Kidney (tissue), 14 donors: ENCODE results near the gene MEX3A. TPM values are rescaled to one million over a fixed set of nuclear protein-coding genes. Genes with fewer than 3 reads are reported as not detected.

Experiments
- DNase-seq, 5 donors: peaks; one replicate each; pipeline ENCODE4 v3.0.0-alpha.2; 2013 to 2020
- FAIRE-seq: peaks from 2 replicates; lab custom pipeline; 2012; peaks lifted over from hg19 to GRCh38; lab: Jason Lieb, UNC
- H3K27ac ChIP-seq, 2 donors: one replicate each; pipeline ENCODE4 v1.7.0; 2013; ENCODE audit warnings: low read depth in 2 of 2, low read length in 2 of 2, inconsistent platforms in 1 of 2
- H3K27me3 ChIP-seq: one replicate; pipeline ENCODE4 v1.7.1; 2013; ENCODE audit warnings: low read length, inconsistent platforms; ENCODE audit not compliant: control insufficient read depth, insufficient read depth
- H3K36me3 ChIP-seq, 3 donors: one replicate each; pipeline versions ENCODE4 v1.7.0 to v1.7.1; 2013; ENCODE audit warnings: low read length in 3 of 3, control low read depth in 1 of 3, inconsistent platforms in 1 of 3; ENCODE audit not compliant: insufficient read depth in 3 of 3, control insufficient read depth in 2 of 3
- H3K4me1 ChIP-seq, 3 donors: one replicate each; pipeline versions ENCODE4 v1.7.0 to v1.7.1; 2013; ENCODE audit warnings: low read length in 3 of 3, inconsistent platforms in 1 of 3, low read depth in 1 of 3; ENCODE audit not compliant: control insufficient read depth in 2 of 3, insufficient read depth in 2 of 3
- H3K4me3 ChIP-seq, 3 donors: one replicate each; pipeline versions ENCODE4 v1.7.0 to v1.8.1; 2013; ENCODE audit warnings: low read length in 3 of 3, control low read depth in 1 of 3, inconsistent platforms in 1 of 3
- H3K9ac ChIP-seq, 3 donors: one replicate each; pipeline versions ENCODE4 v1.7.0 to v1.7.1; 2013; ENCODE audit warnings: low read length in 3 of 3, control low read depth in 1 of 3, inconsistent platforms in 1 of 3
- H3K9me3 ChIP-seq, 3 donors: one replicate each; pipeline versions ENCODE4 v1.7.0 to v1.7.1; 2013; ENCODE audit warnings: low read length in 3 of 3, control low read depth in 1 of 3, inconsistent platforms in 1 of 3; ENCODE audit not compliant: control insufficient read depth in 2 of 3, insufficient read depth in 1 of 3
- CTCF ChIP-seq: IDR thresholded peaks from 3 replicates; pipeline ENCODE4 v1.5.1; 2012; ENCODE audit warnings: mild to moderate bottlenecking, moderate library complexity, borderline replicate concordance; ENCODE audit not compliant: insufficient read depth; ENCODE audit errors: extremely low read depth
- intact Hi-C: fragments of 100-400 bp; cut with DNase I; formaldehyde crosslinking; loops from one replicate; pipeline ENCODE4 v1.11.1; 2022
- polyA plus RNA-seq: library from polyadenylated mRNA; stranded (reverse); fragments of 350-450 nt; fragmentation: Illumina TruSeq; extraction: RNeasy Lipid Tissue Mini Kit (QIAGEN cat#74804); gene quantifications from one replicate; pipeline ENCODE4 v1.2.3, GENCODE V29; 2014; ENCODE audit warnings: low read depth, low replicate concordance; ENCODE audit not compliant: insufficient read depth
- total RNA-seq: library from RNA; stranded (reverse); fragmentation: NEBNext Ultra II Directional; extraction: Animal tissue kit (Norgen Biotek cat#: 25700); gene quantifications from one replicate; pipeline ENCODE4 v1.2.1, GENCODE V29; 2021
- donor health status: control.
- donor health status: control.
- donor health status: control.
- donor health status: control.
- donor health status: control.
- donor health status: DM: yes; HTN: yes; CAD: no.
- donor health status: Normal renal cell carcinoma (clear cell type).

MEX3A gene
- total and polyA plus RNA-seq, 2 donors from 2014 or later = 1.0 to 1.7 TPM

DNA sequence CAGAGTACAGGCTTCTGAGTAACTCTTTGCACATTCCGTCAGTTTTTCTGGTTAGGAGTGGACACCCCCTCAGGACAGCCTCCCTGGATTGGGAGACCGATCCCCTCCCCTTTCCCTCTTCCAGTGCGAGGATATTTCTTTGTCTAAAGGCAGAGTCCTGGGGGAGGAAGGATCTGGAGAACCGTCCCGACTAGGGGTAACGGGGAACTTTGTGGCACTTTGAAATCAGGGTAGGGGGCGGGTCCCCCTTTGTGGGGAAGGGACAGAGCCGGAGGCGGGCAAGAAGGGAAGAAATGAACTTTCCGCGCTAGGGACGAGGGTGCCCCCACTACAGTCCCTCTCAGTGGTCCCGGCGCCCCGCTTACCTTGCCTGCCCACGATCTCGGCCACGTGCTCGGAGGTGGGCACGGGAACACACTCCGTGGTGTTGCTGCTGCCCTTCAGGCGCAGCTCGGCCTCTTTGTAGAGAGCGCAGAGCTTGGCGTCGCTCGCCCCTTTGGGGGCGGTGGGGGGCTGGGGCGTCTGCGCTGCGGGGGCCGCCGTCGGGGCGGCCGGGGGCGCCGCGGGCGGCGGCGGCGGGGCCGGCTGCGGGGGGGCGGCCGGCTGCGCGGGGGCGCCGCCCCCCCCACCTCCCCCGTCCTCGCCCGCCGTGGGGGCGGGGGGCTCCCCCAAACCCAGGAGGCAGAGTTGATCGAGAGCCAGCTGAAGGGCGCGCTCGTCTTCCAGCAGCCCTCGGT, 917 bp downstream of the MEX3A start:
- Histone ChIP-seq H3K4me1 (peaks cover 0 to 11% (median 3%) of the 10 kb centered on the region in 3 donors), H3K9ac (peak overlapping the region in 2 of 3 donors; percentile 22 to 66), H3K27me3 (no peaks in the 10 kb centered on the region), H3K27ac (no peak overlapping the region), H3K4me3 (peak overlapping the region in 2 of 3 donors; percentile 78 to 81), H3K9me3 (no peaks in the 10 kb centered on the region), H3K36me3 (no peaks in the 10 kb centered on the region)
- intact Hi-C loops = no loop called here
- no peak for TF ChIP-seq CTCF
- FAIRE-seq = no peak
- peak in 3 of 5 donors; percentile 61 to 75 (median 75) for DNase-seq

GRCh38 chr1:156080863-156081179, 1.4 kb downstream of the MEX3A start:
- no peaks in the 10 kb centered on the region for H3K36me3 ChIP-seq
- DNase-seq = peak in 1 of 5 donors; percentile 80
- H3K27me3 ChIP-seq = no peaks in the 10 kb centered on the region
- H3K27ac ChIP-seq = no peak overlapping the region
- H3K4me3 ChIP-seq = peak overlapping the region in 2 of 3 donors; percentile 8 to 78
- H3K4me1 ChIP-seq = peaks cover 0 to 11% (median 0%) of the 10 kb centered on the region in 3 donors
- FAIRE-seq = no peak
- no peak for TF ChIP-seq CTCF
- intact Hi-C loops = no loop called here
- no peaks in the 10 kb centered on the region for H3K9me3 ChIP-seq
- H3K9ac ChIP-seq = peak overlapping the region in 1 of 3 donors; percentile 46

DNA sequence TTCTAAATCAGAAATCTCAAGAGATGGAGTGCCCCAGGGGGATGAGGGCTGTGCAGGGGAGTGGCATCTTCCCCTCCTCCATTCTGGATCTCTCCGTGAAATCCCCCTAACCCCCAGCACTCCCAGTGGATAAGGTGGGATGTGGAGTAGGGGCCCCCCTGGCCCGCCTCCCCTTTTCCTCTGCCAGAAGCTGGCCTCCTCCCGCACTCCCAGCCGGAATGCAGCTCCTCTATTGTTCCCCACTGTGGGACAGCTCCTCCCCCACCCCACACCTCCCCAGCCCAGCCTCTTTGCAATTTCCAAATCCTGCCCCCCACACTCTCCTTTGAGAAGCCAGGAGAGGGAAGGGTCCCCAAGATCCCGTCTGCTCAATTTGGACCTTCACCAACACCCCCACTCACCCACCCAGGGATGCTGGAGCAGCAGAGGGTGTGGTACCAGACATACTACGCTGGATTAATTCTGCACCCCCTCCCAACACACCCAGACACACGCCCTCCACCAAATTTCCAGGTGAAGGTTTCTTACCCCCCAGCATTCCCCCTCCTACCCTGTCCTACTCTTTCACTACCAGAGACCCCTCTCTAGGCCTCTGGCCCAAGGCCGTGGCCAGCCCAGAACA, 1.9 kb downstream of the MEX3A start:
- intact Hi-C loops = no loop called here
- peak in 2 of 5 donors; percentile 61 to 76 for DNase-seq

More for the DNA sequence above, 1.9 kb downstream of the MEX3A start:
- no peak for FAIRE-seq
- H3K4me3 ChIP-seq = peak overlapping the region in 1 of 3 donors; percentile 78
- no peaks in the 10 kb centered on the region for H3K27me3 ChIP-seq
- TF ChIP-seq CTCF = no peak
- H3K4me1 ChIP-seq = peaks cover 0 to 11% (median 0%) of the 10 kb centered on the region in 3 donors
- H3K36me3 ChIP-seq = no peaks in the 10 kb centered on the region
- H3K9me3 ChIP-seq = no peaks in the 10 kb centered on the region
- H3K9ac ChIP-seq = peak overlapping the region in 1 of 3 donors; percentile 46
- no peak overlapping the region for H3K27ac ChIP-seq
